ENCODE measurements around the gene RAB22A.
"Not testable (repeated sequence)": the region's sequence is repeated elsewhere in the genome, so short reads cannot be mapped to it uniquely, and the experiment has no call there.

The RAB22A gene

GRCh38 chr20:58349570-58349969, 40.1 kb downstream of the RAB22A start:
- DNase-seq: no peak

- DNase-seq: no peak
Observed at GRCh38 chr20:58352468-58352867, 43.0 kb downstream of the RAB22A start.

GRCh38 chr20:58359441-58359840, 49.9 kb downstream of the RAB22A start:
- no peak for DNase-seq

GRCh38 chr20:58360936-58361335, 51.4 kb downstream of the RAB22A start:
- DNase-seq: no peak

GRCh38 chr20:58361481-58362205, 52.1 kb downstream of the RAB22A start:
- DNase-seq: no peak

- no peak for DNase-seq
Observed at GRCh38 chr20:58362206-58362516, 52.6 kb downstream of the RAB22A start.

- no peak for DNase-seq
Observed at GRCh38 chr20:58362970-58363369, 53.5 kb downstream of the RAB22A start.

GRCh38 chr20:58366866-58367265, 57.4 kb downstream of the RAB22A start:
- DNase-seq: no peak

GRCh38 chr20:58372806-58373205, 63.3 kb downstream of the RAB22A start:
- DNase-seq: no peak

- not testable (repeated sequence) for DNase-seq
Observed at GRCh38 chr20:58373296-58373695, 63.8 kb downstream of the RAB22A start.

GRCh38 chr20:58374027-58374850, 64.7 kb downstream of the RAB22A start:
- DNase-seq: peak; percentile 74

- DNase-seq: no peak
Observed at GRCh38 chr20:58374906-58375758, 65.6 kb downstream of the RAB22A start.

GRCh38 chr20:58375759-58376352, 66.3 kb downstream of the RAB22A start:
- no peak for DNase-seq

- DNase-seq: no peak
Observed at GRCh38 chr20:58377017-58377416, 67.5 kb downstream of the RAB22A start.

GRCh38 chr20:58377766-58378401, 68.4 kb downstream of the RAB22A start:
- DNase-seq: no peak

- peak; percentile 35 for DNase-seq
Observed at GRCh38 chr20:58378704-58379103, 69.2 kb downstream of the RAB22A start.

GRCh38 chr20:58381627-58382026, 72.1 kb downstream of the RAB22A start:
- DNase-seq: no peak

GRCh38 chr20:58382096-58382495, 72.6 kb downstream of the RAB22A start:
- DNase-seq: no peak

- DNase-seq: no peak
Observed at GRCh38 chr20:58384821-58385220, 75.3 kb downstream of the RAB22A start.

- no peak for DNase-seq
Observed at GRCh38 chr20:58388028-58388601, 78.6 kb downstream of the RAB22A start.

GRCh38 chr20:58388882-58389323, 79.4 kb downstream of the RAB22A start, which contains the start of gene VAPB:
TSS of gene VAPB (plus strand) at chr20:58389229. CDS start at chr20:58389460, 231 bp downstream.
- DNase-seq: peak; percentile 98
